ENCODE measurements around the gene DPAGT1. TPM values are rescaled to one million over a fixed set of nuclear protein-coding genes. Genes with fewer than 3 reads are reported as not detected.
A peak's percentile ranks its signal among the peaks of the same experiment; 100 is the strongest.
"Not testable (repeated sequence)": the region's sequence is repeated elsewhere in the genome, so short reads cannot be mapped to it uniquely, and the experiment has no call there.

Gene DPAGT1
- total RNA-seq: 10.5 and 17.6 TPM in 2 replicates

- peak; percentile 90 to 98 for DNase-seq (ENCODE audit: low read depth in 2 of 2)
Observed at GRCh38 chr11:119101759-119102423, at the start of gene DPAGT1. DPAGT1 (minus strand) TSS chr11:119101853; CDS start chr11:119101655, 198 bp downstream.

GRCh38 chr11:119149786-119150275, 48.2 kb upstream of the DPAGT1 start:
- DNase-seq (ENCODE audit: low read depth in 2 of 2): no peak

- DNase-seq (ENCODE audit: low read depth in 2 of 2): peak in 1 of 2 donors; percentile 23
Observed at GRCh38 chr11:119149018-119149785, 47.5 kb upstream of the DPAGT1 start, which contains the start of gene ABCG4. ABCG4 (plus strand) TSS chr11:119149052; CDS start chr11:119149966, 914 bp downstream.

- no peak for DNase-seq (ENCODE audit: low read depth in 2 of 2)
Observed at GRCh38 chr11:119148720-119149017, 47.0 kb upstream of the DPAGT1 start.

GRCh38 chr11:119147604-119148333, 46.1 kb upstream of the DPAGT1 start:
- no peak for DNase-seq (ENCODE audit: low read depth in 2 of 2)

- DNase-seq (ENCODE audit: low read depth in 2 of 2): no peak
Observed at GRCh38 chr11:119145551-119145950, 43.9 kb upstream of the DPAGT1 start.

- peak; percentile 62 to 81 for DNase-seq (ENCODE audit: low read depth in 2 of 2)
Observed at GRCh38 chr11:119144825-119145486, 43.3 kb upstream of the DPAGT1 start.

GRCh38 chr11:119139276-119139675, 37.6 kb upstream of the DPAGT1 start:
- DNase-seq (ENCODE audit: low read depth in 2 of 2): not testable (repeated sequence)

GRCh38 chr11:119134389-119134978, 32.8 kb upstream of the DPAGT1 start:
- DNase-seq (ENCODE audit: low read depth in 2 of 2): no peak

GRCh38 chr11:119130662-119131061, 29.0 kb upstream of the DPAGT1 start:
- peak; percentile 9 to 16 for DNase-seq (ENCODE audit: low read depth in 2 of 2)

GRCh38 chr11:119126675-119127268, 25.1 kb upstream of the DPAGT1 start:
- DNase-seq (ENCODE audit: low read depth in 2 of 2): no peak

GRCh38 chr11:119125821-119126220, 24.2 kb upstream of the DPAGT1 start:
- no peak for DNase-seq (ENCODE audit: low read depth in 2 of 2)

GRCh38 chr11:119121811-119122124, 20.1 kb upstream of the DPAGT1 start:
- DNase-seq (ENCODE audit: low read depth in 2 of 2): no peak

- peak; percentile 97 to 99 for DNase-seq (ENCODE audit: low read depth in 2 of 2)
Observed at GRCh38 chr11:119121008-119121810, 19.6 kb upstream of the DPAGT1 start, which contains the start of gene HINFP. HINFP (plus strand) TSS chr11:119121580; CDS start chr11:119126945, 5,365 bp downstream.

- DNase-seq (ENCODE audit: low read depth in 2 of 2): peak in 1 of 2 donors; percentile 24
Observed at GRCh38 chr11:119120639-119121007, 19.0 kb upstream of the DPAGT1 start.

GRCh38 chr11:119118946-119119345, 17.3 kb upstream of the DPAGT1 start:
- DNase-seq (ENCODE audit: low read depth in 2 of 2): no peak

GRCh38 chr11:119118227-119118626, 16.6 kb upstream of the DPAGT1 start:
- DNase-seq (ENCODE audit: low read depth in 2 of 2): no peak

- no peak for DNase-seq (ENCODE audit: low read depth in 2 of 2)
Observed at GRCh38 chr11:119117004-119117706, 15.5 kb upstream of the DPAGT1 start.

- no peak for DNase-seq (ENCODE audit: low read depth in 2 of 2)
Observed at GRCh38 chr11:119116601-119117000, 14.9 kb upstream of the DPAGT1 start.
